Inflammatory macrophage (primary cell): Measurements from ENCODE around the gene RRP1B.

Experiments used
- DNase-seq, 2 donors: peaks; one replicate each; pipeline ENCODE4 v3.0.0-alpha.2; 2020 to 2022

Gene RRP1B

DNA sequence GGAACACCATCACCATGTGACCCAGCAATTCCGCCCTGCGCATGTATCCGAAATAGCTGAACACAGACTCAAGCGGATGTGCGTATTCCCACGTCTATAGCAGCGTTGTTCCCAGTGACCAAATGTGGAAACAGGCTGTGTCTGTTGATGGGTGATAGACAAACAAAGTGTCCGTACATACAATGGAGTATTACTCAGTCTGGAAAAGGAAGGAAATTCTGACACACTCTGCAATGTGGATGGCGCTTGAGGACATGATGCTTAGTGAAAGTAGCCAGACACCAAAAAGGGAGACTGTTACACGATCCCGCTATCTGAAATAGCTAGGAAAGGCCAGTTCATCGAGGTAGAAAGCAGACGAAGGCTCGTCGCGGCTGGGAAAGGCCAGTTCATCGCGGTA is 85.4 kb downstream of the RRP1B start:
- DNase-seq = no peak
